ENCODE measurements around the gene ZFP36L1.

The ZFP36L1 gene

DNA sequence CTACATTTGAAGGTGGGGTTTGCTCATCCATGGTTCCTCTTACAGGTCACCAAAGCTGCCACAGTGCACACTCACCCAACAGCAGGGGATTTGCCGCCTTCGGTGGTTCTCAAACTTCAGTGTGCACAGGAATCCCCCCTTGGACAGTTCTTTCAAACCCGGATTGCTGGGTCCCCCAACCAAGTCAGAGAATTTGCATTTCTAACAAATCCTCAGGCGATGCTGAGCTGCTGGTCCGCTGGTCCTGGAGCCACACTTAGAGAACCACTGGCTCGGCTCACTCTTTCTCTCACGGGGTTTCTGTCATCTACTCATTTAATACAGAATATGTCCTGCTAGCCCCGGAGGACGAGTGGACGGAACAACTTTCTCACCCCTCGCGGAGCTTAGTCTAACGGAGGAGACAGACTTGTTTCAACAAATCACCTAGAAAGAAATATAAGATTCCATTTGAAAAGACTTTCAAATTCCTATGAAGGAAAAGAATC is 24.1 kb upstream of the ZFP36L1 start:
- in situ Hi-C loops (cut with MboI; ENCODE audit: low sequenced_read_pairs) = loop anchor here (25.0 kb wide), 2 partner anchors 555 to 980 kb away; no protein-coding TSS in a partner anchor

DNA sequence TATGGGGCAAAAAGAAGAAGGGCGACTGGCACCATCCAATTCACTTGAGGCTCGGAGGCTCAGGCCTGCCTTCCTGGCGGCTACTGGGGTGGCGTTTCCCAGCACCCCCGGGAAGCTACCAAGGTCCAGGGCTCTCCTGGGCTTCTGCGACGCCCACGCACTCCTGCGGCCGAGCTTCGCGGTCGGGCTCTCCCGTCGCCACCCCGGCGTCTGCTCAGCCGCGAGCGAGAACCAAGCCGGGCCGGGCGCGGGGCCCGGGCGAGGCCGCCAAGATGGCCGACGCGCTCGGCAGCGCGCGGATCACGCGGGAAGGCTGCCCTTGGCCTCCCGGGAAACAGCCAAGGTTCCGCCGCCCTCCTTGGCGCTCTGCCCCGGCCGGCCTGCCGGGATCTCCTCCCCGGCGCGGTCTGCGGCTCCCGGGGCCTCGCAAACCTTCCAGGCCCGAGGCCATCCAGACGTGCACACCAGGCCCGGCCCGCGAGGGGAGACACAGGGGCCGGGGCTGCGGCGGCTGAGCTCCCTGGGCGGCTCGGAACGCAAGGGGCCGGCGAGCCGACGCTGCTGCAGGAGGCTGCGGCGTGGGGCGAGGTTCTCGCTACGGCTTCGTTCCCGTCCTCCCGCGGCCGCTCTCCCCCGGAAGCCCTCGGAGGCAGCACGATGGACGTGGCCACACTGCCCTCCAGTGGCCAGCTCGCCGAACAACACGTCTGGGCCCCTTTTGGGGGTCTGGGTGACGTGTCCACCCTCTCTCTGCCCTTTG is 23.5 kb upstream of the ZFP36L1 start:
- in situ Hi-C loops (cut with MboI; ENCODE audit: low sequenced_read_pairs) = loop anchor here (25.0 kb wide), 2 partner anchors 554 to 979 kb away; no protein-coding TSS in a partner anchor

DNA sequence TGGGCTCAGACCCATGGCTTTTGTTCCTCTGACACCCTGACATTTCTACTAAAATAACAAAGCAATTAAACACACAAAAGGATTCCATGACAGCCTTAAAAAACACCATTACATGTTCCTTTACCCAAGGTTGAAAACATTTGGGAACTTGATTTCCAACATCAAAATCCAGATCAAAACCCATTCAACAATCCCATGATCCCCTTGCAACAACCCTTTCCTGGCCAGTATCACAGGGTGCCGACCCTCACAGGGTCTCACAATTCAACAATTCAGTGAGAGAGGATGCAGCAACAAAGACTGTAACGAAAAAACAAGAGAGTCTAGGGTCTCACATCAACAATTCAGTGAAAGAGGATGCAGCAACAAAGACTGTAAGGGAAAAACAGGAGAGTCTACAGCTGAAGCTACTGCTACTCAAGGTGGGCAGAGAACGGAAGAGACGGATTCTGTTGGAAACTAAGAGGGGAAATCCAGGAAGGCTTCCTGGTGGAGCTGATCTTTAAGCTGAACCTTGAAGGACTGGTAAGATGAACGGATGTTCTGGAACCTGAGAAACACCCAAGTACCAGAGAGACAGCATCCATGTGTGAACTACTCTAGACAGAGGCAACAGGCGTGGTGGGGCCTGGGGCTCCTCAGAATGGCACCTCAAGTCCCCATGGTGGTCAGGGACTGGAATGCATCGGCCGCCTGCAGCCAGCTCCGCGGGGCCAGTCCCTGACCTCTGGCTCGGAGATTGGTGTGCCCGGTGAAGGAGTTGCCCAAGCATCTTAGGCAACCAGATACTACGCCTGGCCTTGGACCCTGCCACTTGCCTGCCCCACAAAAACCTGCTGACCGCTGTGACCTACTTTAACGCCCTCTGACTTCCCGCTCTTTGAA is 22.7 kb upstream of the ZFP36L1 start:
- in situ Hi-C loops (cut with MboI; ENCODE audit: low sequenced_read_pairs) = loop anchor here (25.0 kb wide), 2 partner anchors 553 to 978 kb away; no protein-coding TSS in a partner anchor

DNA sequence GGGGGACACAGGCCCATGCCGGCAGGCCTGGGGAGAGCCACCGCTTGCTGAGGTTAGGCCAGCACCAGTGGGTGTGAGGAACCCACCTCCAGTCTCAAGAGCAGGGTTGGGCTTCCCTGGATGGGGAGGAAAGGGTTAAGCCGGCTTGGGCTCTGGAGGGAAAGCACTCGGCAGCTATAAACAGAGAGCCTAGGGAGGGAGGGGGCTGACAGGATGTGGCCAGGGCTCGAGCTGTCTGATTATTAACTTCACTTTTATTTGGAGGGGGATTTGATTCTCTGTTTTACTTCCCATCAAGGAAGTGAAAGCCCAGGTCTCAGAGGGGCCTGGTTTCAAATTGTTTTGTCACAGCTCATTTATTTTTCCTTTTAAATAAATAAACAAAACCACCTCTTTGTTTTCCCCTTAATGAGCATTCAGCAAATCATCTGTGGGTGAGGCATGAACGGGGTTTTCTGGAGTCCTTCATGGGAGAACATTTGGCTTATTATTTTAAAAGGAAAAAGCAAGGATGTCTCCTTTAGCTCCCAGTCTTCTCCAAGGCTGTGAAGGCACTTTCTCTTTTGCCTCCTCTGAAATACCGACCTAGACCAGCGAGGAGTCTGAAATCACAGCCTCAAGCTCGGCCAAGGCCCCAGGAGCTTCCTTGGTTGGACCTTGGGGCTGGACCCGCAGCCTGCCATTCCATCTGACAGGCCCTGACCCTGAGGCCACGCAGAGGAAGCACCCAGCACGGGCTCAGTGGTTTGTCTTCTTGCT is 21.9 kb upstream of the ZFP36L1 start:
- in situ Hi-C loops (cut with MboI; ENCODE audit: low sequenced_read_pairs) = loop anchor here (25.0 kb wide), 2 partner anchors 552 to 977 kb away; no protein-coding TSS in a partner anchor

DNA sequence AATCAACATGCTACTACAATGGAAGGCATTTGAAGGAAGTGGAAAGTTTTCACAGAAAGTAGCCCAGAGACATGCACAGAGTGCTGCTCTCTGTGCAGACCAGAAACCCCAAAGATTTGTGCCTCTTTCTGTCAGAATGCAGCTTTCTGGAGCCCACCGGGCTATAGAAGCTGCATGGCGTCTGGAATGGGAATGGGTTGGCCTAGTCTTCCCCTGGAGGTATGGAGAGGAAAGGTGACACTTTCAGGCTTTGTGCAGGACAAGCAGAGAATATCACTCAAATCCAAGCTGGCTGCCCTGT is 21.3 kb upstream of the ZFP36L1 start:
- in situ Hi-C loops (cut with MboI; ENCODE audit: low sequenced_read_pairs) = loop anchor here (25.0 kb wide), 2 partner anchors 552 to 977 kb away; no protein-coding TSS in a partner anchor

DNA sequence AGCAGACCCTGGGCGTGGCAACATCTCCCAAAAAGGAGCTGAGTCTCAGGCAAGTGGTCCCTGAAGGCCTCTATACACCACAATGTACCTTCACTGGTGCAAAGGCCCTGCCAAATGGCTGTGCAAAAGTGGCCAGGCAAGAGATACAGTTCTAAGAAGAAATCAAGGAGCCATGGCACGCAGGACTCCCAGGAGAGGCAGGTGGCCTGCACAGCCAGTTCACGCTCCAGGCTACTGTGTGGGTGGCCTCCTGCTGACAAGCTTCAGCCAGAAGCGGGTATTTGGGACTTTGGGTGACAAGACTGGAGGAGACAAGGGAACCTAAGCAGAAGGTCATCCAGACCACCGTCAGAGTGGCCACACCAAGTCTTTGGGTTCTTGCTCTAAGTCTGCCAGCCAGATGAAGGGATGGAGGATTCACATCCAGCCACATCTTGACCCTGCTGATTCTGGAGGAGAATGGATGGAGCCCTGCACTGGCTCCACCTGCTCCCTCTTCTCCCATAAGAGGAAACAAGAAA is 20.5 kb upstream of the ZFP36L1 start:
- in situ Hi-C loops (cut with MboI; ENCODE audit: low sequenced_read_pairs) = loop anchor here (25.0 kb wide), 2 partner anchors 551 to 976 kb away; no protein-coding TSS in a partner anchor

DNA sequence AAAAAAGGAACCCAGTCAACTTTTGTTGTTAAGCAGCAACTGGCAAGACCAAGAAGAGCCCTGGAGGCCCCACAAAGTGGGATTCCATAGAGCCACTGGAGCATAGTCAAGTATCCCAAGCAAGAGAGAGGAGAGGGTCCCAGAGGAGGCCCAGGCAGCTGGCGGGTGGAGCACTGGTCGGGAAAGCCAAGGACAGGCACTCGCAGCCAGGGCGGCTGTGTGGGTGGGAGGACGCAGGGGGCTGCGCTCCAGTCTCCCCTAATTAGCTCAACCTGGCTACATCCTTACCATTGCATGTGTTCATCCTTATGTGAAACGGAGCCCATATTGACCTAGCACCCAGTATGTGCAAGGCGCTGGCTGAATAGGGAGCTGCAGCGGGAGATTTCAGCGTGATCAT is 18.3 kb upstream of the ZFP36L1 start:
- in situ Hi-C loops (cut with MboI; ENCODE audit: low sequenced_read_pairs) = loop anchor here (25.0 kb wide), 2 partner anchors 549 to 974 kb away; no protein-coding TSS in a partner anchor

DNA sequence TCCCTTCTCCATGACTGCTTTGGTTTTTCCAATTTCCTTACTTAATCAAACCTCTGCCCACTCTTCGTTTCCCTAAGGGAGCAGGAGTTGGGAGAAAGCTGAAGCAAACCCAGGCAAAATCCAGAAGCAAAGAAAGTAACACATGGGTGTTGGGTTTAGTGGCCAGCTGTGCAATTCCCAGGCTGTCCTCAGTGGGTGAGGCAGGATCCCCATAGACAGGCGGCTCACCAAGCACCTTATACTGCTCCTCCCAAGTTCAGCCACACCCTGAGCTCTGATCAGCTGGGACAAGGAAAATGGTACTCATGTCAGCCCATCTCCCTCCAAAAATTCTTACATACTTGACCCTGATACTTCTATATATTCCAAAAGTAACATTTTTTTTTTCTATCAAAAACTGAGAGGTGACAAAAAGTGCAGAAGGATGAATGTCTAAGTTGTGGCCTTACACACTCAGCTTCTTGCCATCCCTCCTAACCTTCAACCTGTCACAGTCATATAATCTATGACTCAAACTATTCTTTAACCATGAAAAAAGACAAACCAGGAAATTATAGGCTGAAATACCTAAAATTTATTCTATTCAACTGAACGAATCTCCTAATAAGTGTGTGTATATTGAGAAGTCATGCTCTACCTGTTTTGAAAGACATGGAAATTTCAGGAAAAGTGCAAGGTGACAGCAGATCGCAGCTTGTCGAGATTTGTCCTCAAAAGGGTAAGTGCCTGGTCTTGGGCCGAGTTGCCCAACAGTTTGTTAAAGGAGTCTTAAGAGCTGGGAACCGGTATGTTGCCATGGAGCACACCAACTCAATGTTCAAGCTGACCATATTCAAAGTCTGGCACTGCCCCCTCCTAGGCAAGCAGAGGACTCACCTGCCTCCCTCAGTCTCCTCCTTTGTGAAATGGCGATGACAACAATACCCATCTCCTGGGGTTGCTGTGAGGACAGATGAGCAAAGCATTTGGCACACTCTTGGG is 17.6 kb upstream of the ZFP36L1 start:
- in situ Hi-C loops (cut with MboI; ENCODE audit: low sequenced_read_pairs) = loop anchor here (25.0 kb wide), 2 partner anchors 548 to 973 kb away; no protein-coding TSS in a partner anchor

DNA sequence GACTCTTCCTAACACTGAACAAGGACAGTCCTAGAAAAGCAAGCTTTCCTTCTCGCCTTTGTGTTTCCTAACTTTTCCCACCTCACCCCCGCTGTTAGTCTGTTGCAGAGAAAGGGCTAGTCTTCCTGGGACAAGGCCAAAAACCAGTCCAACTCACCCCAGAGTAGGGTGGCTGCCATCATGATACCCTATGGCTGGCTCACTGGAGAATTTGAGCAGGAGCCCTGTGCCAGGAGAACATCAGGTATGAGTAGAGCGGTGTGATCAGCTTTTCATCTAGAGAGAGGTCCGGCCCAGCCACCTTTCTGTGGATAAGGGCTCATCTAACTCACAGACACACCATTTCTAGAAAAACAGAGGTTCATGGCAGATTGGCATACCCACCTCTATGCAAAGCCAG is 16.7 kb upstream of the ZFP36L1 start:
- in situ Hi-C loops (cut with MboI; ENCODE audit: low sequenced_read_pairs) = loop anchor here (25.0 kb wide), 2 partner anchors 547 to 972 kb away; no protein-coding TSS in a partner anchor

DNA sequence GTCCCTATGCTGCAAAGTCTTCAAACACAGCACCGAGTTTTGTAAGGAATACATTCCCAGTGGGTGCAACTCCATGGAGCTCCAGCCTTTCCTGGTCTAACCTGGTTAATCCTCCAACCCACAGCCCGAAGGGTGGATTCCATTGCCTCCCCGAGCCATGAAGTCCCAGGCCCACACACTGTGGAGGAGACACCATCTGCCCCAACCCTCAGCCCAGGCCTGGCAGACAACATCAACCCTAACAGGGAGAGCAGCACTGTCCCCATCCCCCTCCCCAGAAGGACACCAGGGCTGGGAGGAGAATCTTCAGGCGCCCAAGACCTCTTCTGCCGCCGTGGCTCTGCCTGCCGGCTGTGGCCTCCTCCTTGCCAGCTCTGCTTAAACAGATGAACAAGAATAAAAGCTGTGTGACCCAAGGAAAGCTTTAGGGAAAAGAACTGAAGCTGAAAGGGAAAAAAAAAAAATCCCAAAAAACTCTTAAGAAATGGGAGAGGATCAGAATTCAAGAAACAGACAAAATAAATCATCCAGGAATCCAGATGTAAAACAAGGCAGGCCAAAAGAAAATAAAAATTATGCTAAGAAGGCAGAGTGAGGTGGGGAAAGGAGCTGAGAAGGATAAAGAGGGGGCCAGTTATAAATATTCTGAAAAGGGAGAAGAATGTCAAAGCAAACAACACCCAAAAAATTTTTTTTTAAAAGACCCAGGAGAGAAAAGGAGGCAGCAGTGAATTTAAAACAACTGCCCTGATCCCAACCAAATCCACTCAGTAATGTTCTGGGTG is 16.0 kb upstream of the ZFP36L1 start:
- in situ Hi-C loops (cut with MboI; ENCODE audit: low sequenced_read_pairs) = loop anchor here (25.0 kb wide), 2 partner anchors 547 to 972 kb away; no protein-coding TSS in a partner anchor

DNA sequence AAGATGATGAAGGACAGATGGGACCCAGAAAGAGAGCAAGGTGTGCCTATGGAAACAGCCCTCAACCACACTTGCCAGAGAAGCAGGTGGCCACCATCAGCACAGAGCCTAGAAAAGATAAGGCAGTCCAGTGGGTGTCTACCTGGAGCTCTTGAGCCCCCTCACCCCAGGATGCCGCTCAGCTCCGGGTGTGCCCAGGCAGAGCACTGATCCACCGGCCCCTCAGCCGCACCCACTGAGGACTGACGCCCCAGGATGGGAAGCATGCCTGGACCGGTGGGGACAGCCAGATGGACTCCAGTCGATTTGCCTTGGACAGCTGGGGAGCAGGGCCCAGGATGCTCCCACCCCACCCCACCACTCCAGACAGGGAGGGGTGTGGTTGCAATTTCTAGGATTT is 15.1 kb upstream of the ZFP36L1 start:
- in situ Hi-C loops (cut with MboI; ENCODE audit: low sequenced_read_pairs) = loop anchor here (25.0 kb wide), 2 partner anchors 546 to 971 kb away; no protein-coding TSS in a partner anchor

DNA sequence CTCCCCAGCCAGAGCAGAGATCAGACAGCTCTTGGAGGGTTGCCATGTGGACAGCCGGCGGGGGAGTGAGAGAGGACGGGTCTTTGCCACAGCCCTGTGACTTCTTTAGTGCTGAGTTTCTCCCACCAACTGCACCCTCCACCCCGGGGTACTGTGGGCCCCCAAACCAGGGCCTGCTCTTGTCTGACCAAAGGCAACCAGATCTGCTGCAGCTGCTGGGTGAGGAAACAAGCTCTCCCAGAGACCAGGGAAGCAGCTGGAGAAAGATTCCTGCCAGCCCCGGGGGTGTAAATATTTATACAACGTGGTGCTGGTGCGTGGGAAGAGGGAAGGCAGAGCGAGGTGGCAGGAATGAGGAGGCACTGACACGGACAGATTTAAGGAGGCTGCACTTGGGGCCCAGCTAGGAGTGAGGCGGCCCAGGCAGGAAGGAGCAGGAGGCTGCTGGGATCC is 14.3 kb upstream of the ZFP36L1 start:
- in situ Hi-C loops (cut with MboI; ENCODE audit: low sequenced_read_pairs) = loop anchor here (25.0 kb wide), 2 partner anchors 545 to 970 kb away; no protein-coding TSS in a partner anchor

DNA sequence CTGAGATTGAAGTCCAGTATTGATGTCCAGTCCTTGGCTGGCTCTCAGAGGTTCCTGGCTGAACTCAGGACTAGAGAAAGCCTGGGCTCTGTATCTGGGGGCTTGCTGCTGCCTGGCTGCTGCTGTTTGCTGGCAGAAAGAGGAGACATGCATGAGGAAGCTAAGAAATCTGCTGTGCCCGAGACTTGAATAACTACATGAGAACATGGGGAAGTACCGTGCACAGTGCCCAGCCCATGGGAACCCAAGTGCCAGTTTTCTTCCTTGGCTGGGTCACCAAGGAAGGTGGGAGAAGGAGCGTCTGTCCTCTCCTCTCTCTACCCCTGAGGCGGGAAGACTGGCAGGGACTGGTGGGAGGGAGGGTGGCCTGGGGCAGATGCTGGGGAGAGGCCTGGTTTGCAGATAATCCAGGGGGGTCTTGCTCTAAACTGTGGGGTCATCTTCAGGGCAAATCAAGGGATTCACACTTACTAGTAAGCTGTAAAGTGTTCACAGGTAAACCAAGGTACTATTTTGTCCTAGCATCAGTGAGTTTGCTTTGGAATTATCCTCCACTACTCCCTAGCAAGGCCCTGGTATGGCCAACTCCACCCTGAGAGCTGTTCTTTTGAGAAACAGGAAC is 13.8 kb upstream of the ZFP36L1 start:
- in situ Hi-C loops (cut with MboI; ENCODE audit: low sequenced_read_pairs) = loop anchor here (25.0 kb wide), 2 partner anchors 544 to 969 kb away; no protein-coding TSS in a partner anchor

DNA sequence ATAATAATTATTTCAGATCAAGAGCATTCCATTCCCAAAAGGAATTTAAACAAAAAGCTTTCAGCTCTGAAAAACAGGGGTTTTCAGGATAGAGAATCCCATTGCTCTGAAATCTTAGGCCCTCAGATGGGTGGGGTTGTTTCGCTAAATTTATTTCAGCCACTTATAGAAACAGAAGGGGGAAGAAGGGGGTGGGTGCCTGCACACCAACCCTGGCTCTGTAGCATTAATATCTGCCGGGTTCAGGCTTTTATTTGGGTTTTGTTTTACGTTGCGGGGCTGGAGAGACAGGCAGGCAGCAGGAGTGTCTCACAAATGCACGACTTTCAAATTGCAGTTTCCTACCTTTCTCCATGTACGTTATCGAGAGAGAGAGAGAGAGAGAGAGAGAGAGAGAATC is 12.5 kb upstream of the ZFP36L1 start:
- in situ Hi-C loops (cut with MboI; ENCODE audit: low sequenced_read_pairs) = loop anchor here (25.0 kb wide), 2 partner anchors 543 to 968 kb away; no protein-coding TSS in a partner anchor

DNA sequence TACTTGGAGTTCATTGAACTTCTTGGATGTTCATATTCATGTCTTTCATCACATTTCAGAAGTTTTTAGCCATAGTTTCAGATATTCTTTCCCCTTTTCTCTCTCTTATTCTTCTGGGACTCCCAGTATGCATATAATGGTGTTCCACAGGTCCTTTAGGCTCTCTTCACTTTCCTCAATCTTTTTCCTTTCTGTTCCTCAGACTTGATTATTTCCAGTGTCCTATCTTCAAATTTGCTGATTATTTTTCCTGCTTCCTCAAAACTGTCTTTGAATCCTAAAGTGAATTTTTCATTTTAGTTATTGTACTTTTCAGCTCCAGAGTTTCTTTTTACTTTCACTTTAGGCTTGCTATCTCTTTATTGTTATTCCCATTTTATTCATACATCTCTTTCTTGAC is 8.8 kb upstream of the ZFP36L1 start:
- in situ Hi-C loops (cut with MboI; ENCODE audit: low sequenced_read_pairs) = loop anchor here (25.0 kb wide), 2 partner anchors 539 to 964 kb away; no protein-coding TSS in a partner anchor

DNA sequence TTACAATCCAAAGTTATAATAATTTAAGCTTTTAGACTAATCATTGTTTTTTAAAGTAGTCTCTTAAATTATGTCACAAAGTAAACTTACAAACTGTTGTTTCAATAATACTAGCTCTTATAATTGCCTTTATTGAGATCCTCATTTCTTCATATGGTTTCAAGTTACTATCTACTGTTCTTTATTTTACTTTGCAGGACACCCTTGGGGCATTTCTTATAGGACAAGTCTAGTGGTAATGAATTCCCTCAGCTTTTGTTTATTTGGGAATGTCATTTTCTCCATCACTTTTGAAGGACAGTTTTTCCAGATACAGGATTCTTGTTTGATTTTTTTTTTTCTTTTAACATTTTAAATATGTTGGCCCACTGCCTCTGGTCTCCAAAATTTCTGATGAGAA is 8.1 kb upstream of the ZFP36L1 start:
- in situ Hi-C loops (cut with MboI; ENCODE audit: low sequenced_read_pairs) = loop anchor here (25.0 kb wide), 2 partner anchors 539 to 964 kb away; no protein-coding TSS in a partner anchor

DNA sequence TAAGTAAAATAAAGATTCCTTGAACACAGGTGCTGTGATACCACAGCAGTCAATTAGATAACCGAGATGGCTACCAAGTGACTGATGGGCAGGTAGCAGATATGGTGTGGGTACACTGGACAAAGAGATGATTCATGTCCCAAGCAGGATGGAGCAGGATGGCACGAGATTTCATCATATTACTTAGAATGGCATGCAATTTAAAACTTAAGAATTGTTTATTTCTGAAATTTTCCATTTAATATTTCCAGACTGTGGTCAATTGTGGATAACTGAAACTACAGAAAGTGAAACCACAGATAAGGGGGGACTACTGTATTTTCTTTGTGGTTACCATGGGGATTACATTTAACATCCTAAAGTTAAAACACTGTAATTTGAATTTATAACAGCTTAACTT is 7.5 kb upstream of the ZFP36L1 start:
- in situ Hi-C loops (cut with MboI; ENCODE audit: low sequenced_read_pairs) = loop anchor here (25.0 kb wide), 2 partner anchors 538 to 963 kb away; no protein-coding TSS in a partner anchor
